ENCODE measurements around the gene SYNPR.

DNA sequence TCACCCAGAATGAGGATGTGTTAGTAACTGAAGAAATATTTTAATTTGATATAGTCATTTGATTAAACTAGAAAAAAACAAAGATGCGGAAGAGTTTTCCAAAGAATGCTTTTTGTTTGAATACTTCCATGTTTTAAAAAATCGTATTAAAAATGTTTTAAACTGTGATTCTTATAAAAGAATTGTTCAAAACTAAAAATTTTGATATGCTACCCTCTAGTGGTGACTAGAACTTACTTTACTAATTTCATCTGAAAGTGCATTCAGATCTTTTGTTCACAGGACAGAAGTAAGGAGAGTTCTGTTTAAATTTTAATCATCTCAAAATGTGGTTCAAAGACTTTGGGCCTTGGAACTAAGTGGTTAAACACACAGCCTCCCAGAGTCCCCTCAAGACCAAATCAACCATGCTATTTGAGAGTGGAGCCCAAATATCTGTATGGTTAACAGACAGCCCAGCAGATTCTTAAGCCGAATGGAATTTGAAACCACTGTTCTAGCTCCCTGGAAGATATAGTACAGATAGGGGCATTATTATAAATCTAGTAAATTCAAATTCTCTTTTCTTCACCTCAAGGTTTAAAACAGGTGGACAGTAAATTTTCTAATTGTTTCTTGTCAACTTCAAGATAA, 45.2 kb upstream of the SYNPR start:
- TF ChIP-seq GATA2 (IDR thresholded peaks at IDR 0.05; ENCODE audit: low read depth, low read length) (no peak), GATA3 (IDR thresholded peaks at IDR 0.05; ENCODE audit: low read depth, low read length) (no peak)

All from SH-SY5Y (cell line).